NCI-H2196 (cell line): ENCODE results near the gene P4HA1.

ENCODE experiments used
- DNase-seq: peaks from one replicate; lab custom pipeline; 2025; ENCODE audit not compliant: unreplicated experiment; lab: John Stamatoyannopoulos, UW

The P4HA1 gene

DNA sequence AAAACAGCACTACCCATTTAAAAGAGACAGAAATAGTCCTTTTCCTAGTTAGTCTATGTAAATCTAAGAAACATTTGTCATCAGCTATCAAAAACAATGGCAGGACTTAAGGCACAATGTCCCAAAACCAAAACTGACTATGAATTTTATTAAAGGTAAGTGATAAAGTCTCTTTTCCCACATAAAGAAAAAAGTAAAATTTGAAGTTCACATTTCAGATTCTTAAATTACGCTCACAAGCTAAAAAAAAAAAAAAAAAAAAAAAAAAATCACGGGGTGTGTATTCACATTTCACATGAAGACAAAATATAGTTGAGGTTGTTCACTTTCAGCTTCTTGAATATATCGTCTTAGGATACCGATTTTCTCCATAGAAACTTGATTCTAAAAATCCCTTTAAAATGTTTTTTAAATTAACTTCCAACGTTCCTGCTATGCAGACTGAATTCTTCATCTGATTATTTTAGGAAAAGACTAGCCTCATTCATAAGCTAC is 1.6 kb downstream of the P4HA1 start:
- DNase-seq, result no peak

DNA sequence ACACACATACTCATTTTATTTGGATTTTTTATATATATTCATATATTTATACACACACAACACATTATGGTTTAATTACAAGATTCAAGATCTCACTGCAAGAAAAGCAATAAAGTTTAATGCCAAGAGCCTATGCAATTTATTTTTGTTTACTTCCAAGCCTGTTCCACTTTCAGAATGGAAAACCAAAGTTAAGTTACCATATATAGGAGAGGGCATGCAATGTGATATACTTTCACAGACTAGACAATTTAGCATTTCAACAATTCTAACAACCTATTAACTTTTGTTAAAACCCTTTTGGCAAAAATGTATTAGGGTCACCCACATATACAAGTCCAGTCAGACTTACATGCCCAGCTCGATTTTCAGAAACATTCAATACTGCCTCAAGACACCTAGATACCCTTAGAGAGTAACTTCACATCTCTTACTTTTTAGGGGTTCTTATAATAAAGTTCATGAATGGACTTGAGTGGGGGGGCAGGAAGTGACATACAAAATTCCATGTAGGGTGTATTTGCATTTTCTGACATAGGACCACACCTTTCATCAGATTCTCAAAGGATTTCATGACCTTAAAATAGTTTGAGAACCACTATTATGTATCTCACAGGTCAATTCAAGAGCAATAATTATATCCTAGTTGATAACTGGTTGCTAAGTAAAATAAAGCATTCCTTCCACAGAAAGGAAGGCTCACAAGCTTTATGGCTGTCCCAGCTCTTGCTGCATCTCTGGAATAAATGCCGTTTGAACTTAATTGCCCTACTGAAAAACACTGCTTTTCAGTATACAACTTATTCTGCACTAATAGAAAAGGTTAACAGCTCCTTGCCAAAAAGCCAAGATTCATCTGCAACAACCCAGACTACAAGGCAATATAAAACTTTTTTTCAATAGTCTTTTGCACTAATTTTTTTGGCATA is 2.5 kb downstream of the P4HA1 start:
- no peak for DNase-seq

DNA sequence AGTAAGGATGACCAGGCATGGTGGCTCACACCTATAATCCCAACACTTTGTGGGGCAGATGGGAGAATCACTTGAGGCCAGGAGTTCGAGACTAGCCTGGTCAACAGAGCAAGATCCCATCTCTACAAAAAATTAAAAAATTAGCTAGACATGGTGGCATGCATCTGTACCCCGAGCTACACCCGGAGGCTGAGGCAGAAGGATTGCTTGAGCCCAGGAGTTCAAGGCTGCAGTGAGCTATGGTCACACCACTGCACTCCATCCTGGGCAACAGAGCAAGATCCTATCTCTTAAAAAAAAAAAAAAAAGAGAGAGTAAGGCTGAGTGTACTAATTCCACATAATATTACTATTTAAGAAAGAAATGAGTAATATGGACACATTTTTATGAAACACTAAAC is 3.8 kb downstream of the P4HA1 start:
- no peak for DNase-seq

DNA sequence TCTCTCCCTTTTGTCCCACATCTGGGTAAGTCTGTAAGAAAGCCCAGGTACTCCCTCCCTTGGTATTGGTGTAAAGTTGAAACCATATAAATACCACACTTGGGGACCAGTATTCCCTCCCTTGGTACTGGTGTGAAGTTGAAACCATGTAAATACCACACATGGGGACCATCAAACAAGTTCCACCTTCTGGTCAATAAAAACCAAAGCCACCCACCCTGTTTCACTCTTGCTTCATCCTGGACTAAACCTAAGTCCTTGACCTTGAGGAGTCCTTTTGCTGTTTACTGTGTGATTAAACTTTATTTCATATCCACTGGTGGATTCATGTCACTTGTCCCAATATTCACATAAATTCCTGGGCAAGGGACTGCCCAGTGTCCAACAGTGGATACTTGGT is 8.4 kb downstream of the P4HA1 start:
- no peak for DNase-seq

DNA sequence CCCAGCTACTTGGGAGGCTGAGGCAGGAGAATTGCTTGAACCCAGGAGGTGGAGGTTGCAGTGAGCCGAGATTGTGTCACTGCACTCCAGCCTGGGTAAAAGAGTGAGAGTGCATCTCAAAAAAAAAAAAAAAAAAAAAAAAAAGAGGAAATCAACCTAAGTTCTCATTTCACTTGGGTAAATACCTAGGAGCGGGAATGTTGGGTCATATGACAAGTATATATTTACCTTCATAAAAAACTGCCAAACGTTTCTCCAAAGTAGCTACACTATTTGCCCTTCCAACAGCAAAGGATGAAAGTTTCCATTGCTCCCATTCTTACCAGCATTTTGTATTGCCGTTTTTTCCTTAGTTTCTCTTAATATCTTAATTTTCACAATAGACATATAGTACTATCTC is 9.8 kb downstream of the P4HA1 start:
- DNase-seq, result no peak

DNA sequence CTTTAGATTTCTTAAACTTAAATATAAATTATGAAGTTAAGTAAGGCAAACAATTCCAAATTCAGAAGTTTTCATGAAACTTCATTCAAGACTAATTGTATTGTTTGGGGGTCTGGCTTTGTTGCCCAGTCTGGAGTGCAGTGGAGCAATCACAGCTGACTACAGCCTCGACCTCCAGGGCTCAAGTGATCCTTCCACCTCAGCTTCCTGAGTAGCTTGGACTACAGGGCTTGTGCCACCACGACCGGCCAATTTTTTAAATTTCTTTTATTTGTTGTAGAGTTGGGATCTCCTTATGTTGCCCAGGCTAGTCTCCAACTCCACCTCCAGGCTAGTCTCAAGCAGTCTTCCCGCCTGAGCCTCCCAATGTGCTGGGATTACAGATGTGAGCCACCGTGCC is 12.5 kb downstream of the P4HA1 start:
- no peak for DNase-seq

DNA sequence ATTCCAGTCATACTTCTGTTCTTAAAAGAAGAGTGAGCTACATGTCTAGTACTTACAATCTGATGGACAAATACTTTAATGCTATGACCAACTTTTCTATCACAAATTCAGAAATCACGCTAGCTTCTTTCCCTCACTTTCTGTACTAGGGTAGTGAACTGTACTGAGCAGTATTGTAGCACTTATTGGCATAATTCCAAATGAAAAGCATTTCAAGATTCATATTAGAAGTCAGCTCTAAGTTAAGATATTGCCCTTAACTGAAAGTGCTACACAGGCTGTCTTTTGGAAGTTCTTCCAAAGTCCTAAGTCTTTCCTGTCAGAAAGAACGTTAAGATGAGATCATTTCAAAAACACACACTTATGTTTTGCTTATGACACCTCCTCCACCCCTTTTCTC is 13.4 kb downstream of the P4HA1 start:
- no peak for DNase-seq

DNA sequence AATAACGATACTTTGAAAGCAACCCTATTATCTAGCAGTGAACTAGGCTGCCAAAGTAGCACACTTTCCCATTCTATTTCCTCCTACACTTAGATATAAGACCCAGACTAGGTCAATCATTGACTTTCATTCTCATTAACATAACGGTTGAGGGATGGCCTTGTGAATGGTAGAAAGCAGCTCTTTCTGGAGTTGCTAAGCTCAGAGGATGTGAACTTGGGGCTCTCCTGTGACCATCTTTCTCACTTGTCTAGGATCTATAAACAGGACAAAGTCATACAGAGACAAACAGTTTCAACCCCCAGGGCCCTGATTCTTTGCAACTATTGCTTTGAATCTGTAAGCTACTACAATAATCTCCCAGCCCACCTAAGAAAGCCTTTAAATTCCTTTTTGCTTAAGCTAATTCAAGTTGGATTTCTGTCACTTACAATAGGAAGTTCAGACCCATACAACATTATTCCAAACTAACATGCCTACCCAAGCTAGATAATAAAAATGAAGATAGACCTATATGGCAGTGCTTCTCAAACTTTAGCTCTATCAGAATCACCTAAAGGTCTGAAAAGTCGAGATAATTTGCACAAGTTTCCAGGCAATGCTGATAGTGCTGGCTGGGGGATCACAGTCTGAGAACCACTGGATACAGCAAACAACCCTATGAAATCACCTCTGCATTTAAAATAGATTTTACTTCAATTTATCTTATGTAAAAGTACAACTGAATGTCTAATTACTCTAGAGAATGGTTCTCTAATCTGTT is 16.7 kb downstream of the P4HA1 start:
- no peak for DNase-seq

DNA sequence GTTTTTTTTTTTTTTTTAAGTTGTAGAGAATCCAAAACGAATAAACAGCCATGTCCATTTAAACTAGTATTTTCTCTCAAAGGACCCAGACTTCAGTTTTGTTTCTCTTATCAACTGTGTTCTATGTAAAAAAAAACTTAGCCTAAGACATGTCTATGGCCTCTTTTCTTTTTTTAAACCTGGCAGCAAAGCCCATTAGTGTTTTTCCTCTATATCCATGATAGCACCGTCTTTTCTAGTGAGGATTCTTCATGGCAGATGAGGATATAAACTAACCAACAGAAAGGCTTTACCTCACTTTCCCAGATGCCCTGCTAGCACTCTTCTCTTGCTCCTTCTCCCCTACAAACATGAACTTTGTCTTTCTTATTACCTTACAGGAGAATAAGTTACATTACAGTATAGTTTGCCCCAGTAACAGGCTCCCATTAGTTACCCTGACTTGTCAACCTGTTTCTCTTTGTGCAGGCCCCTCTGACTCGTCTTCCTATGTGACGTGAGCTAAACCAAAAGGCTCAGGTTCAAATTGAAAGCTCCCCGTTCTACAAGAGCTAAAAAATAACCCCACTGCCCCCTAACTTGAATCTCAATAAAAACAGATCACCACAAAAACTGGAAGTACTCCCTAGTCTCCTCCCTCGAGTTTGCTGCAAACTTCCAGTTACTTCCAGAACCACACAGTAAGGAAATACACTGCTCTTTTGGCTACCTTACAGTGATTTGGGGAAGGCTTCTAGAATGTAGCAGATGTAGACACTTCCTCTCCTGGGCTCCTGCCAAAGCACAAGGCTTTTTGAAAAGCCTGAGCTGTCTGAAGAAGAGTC is 20.1 kb downstream of the P4HA1 start:
- peak; percentile 0 for DNase-seq

DNA sequence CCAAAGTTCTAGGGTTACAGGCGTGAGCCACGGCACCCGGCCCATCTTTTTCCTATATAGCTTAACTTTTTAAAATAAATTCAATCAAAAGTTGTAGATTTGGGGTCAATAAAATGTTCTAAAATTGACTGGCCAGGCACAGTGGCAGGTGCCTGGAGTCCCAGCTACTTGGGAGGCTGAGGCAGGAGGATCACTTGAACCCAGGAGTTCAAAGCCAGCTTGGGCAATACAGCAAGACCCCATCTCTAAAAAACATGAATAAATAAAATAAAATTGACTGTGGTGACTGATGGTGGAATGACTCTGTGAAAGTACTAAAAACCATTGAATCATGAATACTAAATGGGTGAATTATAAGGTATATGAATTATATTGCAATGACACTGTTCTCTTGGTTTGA is 20.8 kb downstream of the P4HA1 start:
- no peak for DNase-seq

DNA sequence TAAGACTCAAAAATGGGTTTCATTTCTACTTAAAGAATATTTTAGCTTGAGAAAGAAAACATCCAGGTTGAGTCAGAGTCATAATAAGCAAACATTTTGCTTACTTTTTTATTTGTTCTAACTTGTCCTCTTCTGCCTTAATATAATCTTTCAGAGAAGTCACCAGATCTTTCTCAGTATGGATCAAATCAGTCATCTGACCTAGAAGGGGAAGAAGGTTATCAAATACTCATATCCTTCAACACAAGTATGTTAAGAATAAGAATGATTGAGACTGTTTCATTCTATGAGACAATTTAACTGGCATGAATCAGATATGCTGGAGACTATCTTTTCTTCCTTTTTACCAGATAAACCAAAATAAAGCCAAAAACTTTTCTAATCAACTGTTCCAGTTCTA is 23.0 kb downstream of the P4HA1 start:
- DNase-seq, result no peak

DNA sequence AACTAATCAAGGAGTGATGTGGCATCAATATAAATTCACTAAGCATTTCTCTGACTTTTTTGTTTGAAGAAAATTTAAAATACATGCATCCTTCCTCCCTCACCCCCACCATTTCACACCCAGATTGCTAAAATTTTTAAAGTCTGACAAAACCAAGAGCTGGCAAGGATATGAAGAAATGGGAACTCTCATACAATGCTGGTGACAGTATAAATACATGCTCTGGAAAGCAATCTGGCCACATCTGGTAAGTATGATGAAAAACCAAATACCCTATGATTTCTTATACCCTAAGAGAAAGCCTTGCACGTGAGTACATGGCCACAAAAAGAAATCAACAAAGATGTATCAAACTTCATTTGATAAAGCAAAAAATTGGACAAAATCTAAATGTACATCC is 31.2 kb downstream of the P4HA1 start:
- DNase-seq, result no peak

DNA sequence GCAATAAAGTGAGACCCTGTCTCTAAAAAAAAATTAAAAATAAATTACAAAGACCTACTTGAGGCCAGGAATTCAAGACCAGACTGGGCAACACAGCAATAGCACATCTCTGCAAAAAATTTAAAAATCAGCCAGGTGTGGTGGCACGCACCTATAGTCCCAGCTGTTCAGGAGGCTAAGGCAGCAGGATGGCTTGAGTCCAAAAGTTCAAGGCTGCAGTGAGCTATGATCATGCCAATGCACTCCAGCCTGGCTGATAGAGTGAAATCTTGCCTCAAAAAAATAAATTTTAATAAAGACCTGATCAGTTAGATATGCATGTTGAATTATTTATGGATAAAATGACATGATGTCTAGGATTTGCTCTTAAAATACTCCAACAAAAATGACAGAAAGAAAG is 34.9 kb downstream of the P4HA1 start:
- no peak for DNase-seq

DNA sequence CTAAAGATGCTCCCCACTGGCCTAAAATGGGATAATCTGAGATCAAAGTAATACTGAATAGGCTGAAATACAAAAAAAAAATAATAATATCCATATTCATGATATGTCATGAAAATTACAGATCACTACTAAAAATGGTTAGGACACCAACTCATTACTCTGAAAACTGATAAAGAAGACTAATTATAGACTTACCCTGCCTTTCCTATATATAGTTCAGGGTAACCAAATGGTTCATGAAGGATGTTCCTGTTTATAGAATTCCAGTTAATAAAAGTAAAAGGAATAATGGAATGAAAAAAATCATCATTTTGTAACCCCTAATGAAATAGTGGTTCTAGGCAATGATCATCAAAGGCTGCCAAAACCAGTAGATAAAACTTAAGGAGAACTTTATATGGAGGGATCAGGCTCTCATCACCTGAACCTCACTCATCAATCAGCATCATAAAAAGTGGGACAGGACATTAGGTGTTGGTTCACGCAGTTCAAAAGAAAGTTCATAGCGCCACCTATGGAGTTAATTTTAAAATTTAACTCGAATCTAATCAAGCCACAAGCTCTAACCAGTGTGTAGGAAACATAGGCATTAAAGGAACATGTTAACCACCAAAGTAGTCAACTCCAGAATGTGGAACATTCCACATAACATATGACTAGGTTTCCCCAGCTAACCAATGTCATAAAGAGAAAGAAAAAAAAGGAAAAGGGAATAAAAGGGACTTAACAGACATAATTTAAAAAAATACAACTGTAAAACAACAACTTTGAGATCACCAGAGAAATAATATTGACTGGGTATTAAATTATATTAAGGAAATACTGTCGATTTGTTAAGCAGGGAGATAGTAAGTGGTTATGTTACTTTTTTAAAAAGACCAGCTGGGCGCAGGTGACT is 35.7 kb downstream of the P4HA1 start:
- DNase-seq, result peak; percentile 25

DNA sequence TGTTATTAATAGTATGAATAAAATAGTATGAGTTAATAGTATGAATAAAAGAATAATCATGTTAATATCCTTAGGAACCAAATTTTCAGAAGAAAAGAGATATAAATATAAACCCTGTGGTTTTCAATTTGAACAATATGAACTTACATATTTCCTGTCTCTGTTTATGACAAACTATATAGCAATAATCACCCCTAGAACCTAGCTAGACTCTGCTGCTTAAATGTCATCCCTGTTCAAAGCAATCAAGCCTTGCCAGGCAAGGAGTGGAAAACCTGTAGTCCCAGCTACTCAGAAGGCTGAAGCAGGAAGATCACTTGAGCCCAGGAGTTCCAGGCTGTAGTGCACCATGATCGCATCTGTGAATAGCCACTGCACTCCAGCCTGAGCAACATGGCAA is 36.5 kb downstream of the P4HA1 start:
- no peak for DNase-seq

DNA sequence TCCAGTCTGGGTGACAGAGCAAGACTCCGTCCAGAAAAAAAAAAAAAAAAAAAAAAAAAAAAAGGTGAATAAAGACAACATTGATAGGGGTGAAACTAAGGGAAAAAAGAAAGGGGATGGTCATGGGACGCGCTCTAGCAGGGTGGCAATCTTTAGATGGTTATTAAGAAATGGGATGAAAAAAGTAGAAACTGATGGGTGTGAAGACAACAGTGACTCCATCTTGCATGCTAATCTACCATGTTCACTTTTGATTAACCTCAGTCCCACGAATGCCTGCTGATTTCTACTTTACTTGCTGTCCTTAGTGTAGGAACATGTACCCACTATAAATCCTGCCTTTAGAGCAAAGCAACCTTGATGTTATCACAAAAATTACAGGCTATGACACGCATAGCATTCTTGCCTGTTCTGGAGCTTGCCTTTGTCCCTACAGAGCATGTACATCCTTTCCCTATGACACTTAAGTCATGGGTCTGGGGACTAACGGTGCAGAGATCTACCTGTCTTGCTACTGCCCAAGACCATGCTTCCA is 38.5 kb downstream of the P4HA1 start:
- no peak for DNase-seq

DNA sequence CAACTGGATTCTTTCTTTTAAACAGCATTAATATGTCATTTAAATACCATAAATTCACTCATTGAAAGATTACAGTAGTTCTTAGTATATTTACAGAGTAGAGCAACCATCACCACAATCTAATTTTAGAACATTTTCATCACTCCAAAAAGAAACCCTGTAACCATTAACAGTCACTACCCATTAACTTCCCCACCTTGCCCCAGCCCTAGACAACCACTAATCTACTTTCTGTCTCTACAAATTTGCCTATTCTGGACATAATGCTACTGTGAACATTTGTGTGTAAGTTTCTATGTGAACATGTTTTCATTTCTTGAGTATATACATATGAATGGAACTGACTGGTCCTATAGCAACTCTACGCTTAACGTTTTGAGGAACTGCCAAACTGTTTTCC is 42.4 kb downstream of the P4HA1 start:
- no peak for DNase-seq

DNA sequence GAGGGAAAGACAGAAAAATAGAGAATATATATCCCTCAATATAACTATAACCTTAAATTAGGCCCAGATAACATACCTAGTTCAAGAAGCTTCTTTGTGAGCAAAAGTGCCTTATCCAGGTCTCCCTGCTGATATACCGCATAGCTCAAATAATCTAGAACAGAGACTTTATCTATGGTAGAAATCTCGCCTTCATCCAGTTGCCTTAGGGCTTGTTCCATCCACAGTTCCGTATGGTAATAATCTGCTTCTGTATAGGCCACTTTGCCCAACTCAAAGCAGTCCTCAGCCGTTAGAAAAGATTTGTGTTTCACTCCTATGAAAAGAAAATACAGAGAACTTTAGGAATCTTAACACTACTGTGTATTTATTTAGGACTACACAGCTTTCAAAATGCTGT is 43.4 kb downstream of the P4HA1 start:
- DNase-seq, result no peak

DNA sequence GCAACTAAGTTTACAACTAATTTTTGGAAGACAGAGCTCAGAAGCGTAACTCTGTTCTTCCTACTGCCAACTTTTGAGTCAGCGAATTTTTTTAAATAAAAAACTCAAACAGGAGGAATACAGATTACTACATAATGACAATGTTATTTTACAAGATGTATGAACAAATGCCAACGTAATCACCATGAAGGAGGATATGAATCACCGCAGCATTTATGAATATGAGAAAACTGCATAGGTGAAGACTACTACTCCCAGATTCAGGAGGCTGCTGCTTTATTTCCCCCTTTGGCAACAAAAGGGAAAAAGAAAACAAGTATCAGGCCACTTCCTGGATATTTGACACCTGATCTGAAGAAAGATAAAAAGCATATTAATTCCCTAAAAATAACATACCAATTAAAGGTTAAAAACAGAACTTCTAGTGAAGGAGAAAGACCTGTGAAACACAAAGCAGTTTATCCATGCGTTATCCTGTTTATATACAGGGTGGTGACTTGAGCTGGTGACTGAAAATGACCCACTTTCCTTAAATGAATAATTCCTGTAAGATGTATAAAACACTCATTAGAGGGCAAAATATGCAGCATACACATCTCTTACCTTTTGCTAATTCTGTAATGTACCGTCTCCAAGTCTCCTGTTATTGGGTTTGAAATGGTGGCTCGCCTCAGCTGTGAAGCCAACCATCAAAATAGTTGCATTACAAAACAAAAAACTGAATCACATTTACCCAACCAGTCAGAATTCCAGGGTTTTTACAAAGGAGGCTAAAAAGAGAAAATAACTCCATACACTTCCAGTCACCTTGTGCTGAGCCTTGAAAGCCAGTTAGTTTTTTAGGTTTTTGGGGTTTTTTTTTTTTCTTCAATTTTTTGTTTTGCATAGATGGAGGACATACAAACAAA is 52.0 kb downstream of the P4HA1 start:
- DNase-seq, result no peak
